Transverse colon (tissue), 3 donors: ENCODE results near the gene CAAP1.

Experiments
- EP300 ChIP-seq: sonication (generic); formaldehyde crosslinking; IDR thresholded peaks from one replicate; pipeline ENCODE4 v1.6.1; 2017; ENCODE audit warnings: antibody characterized with exemption, low read depth
- POLR2A ChIP-seq: fragments of 450-650 bp; IDR thresholded peaks from one replicate; pipeline ENCODE4 v1.6.1; 2016; ENCODE audit warnings: antibody characterized with exemption, mild to moderate bottlenecking, moderate library complexity
- TF ChIP-seq, protein P1 (sequence below), 5 experiments: fragments of 200-600 bp in 3 of 5; fragments of 450-650 bp in 2 of 5; sonication (generic) in 3 of 5; IDR thresholded peaks; 1 replicate in 2 of 5; 2 replicates in 3 of 5; pipeline ENCODE4 v1.5.1; 2016 to 2017; ENCODE audit warnings: antibody characterized with exemption in 5 of 5, inconsistent platforms in 3 of 5, mild to moderate bottlenecking in 2 of 5, moderate library complexity in 1 of 5

DNA sequence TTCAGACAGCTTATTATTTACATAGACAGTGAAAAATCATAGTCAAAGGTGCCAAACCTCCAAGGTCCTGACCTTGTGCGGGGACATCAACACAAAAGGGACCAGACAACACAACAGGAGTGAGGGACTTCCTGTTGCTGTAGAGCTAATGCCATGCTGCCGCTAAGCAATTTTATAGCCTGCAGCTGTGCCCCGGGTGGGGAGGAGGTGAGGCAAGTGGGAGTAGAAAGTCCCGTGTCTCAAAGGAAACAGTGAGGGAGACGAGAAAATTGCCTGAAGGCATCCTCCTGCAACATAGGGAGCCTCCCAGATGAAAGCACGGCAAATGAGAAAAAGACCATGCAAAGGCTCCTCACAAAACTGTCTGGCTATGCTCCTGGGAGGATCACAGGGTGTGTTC is 58.8 kb downstream of the CAAP1 start:
- TF ChIP-seq, protein P1, sequence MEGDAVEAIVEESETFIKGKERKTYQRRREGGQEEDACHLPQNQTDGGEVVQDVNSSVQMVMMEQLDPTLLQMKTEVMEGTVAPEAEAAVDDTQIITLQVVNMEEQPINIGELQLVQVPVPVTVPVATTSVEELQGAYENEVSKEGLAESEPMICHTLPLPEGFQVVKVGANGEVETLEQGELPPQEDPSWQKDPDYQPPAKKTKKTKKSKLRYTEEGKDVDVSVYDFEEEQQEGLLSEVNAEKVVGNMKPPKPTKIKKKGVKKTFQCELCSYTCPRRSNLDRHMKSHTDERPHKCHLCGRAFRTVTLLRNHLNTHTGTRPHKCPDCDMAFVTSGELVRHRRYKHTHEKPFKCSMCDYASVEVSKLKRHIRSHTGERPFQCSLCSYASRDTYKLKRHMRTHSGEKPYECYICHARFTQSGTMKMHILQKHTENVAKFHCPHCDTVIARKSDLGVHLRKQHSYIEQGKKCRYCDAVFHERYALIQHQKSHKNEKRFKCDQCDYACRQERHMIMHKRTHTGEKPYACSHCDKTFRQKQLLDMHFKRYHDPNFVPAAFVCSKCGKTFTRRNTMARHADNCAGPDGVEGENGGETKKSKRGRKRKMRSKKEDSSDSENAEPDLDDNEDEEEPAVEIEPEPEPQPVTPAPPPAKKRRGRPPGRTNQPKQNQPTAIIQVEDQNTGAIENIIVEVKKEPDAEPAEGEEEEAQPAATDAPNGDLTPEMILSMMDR (IDR thresholded peaks at IDR 0.05) = no peak
- no peak for TF ChIP-seq POLR2A
- no peak for TF ChIP-seq EP300
